ENCODE results near the gene NOL6.
A peak's percentile ranks its signal among the peaks of the same experiment; 100 is the strongest.
"Not testable (repeated sequence)": the region's sequence is repeated elsewhere in the genome, so short reads cannot be mapped to it uniquely, and the experiment has no call there.

The NOL6 gene

GRCh38 chr9:33473643-33474352, at the start of gene NOL6:
Gene NOL6, minus strand, starts transcription at chr9:33473924. Its CDS starts 82 bp downstream, at chr9:33473842.
- DNase-seq (ENCODE audit: low read depth in 2 of 2) = peak; percentile 97

DNA sequence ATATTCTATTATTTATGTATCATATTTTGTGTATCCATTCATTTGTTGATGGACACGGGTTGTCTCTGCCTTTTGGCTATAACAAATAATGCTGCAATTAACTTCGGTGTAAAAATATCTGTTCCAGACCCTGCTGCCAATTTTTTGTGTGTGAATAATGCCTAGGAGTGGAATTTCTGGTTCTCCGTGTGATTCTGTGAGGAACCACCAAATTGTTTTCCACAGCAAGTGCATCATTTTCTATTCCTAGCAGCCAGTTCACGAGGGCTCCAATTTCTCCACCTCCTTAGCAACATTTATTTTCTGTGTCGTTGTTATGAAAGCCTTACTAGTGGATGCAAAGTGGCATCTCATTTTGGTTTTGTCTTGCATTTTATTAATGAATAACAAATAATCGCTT, 48.1 kb upstream of the NOL6 start:
- not testable (repeated sequence) for DNase-seq (ENCODE audit: low read depth in 2 of 2)

DNA sequence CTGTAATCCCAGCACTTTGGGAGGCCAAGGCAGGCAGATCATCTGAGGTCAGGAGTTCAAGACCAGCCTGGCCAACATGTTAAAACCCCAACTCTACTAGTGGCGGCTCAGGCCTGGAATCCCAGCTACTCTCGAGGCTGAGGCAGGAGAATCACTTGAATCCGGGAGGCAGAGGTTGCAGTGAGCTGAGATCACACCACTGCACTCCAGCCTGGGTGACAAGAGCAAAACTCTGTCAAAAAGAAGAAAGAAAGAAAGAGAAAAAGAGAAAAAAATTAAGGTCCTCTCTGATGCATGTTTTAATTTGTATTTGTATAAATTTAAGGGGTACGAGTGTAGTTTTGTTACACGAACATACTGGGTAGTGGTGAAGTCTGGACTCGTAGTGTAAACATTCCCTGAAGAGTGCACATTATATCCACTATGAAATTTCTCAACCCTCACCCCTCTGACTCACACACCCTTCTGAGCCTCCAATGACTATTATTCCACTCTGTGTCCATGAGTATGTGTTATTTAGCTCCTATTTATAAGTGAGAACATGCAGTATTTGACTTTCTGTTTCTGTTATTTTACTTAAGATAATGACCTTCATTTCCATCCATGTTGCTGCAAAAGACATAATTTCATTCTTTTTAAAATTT, 44.3 kb upstream of the NOL6 start:
- not testable (repeated sequence) for DNase-seq (ENCODE audit: low read depth in 2 of 2)

- DNase-seq (ENCODE audit: low read depth in 2 of 2) = no peak
Observed at GRCh38 chr9:33517373-33517772, 43.6 kb upstream of the NOL6 start.

DNA sequence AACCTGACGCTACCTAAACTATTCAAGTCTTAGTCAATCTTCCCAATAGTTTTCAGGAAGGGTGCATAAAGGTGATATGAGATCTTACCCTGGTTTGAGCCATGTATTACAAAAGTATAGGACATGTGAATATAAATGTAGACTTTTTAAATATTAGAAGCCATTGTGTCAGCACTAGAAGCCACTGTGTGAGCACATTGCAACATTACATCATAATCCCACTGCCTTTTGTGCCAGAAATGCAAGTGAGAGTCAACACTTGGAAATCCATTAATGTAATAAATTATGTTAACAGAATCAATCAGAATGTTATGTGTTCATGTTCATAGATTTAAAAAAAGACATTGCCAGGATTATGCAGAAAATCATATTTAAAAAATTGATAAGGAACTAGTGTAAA, 42.7 kb upstream of the NOL6 start:
- not testable (repeated sequence) for DNase-seq (ENCODE audit: low read depth in 2 of 2)

DNA sequence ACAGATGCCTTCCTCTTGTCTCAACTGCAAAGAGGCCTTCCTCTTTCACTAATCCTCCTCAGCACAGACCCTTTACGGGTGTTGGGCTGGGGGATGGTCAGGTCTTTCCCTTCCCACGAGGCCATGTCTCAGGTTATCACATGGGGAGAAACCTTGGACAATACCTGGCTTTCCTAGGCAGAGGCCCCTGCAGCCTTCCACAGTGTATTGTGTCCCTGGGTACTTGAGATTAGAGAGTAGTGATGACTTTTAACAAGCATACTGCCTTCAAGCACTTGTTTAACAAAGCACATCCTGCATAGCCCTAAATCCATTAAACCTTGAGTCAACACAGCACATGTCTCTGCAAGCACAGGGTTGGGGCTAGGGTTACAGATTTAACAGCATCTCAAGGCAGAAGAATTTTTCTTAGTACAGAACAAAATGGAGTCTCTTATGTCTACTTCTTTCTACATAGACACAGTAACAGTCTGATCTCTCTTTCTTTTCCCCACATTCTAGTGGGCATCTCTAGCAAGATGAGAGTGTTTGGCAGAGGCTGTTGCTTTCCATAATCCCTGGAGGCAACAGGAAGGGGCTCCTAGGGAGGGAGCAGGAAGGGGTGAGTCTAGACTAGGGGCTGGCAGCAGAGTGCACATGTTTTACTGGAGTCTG, 41.7 kb upstream of the NOL6 start:
- DNase-seq (ENCODE audit: low read depth in 2 of 2) = not testable (repeated sequence)

DNA sequence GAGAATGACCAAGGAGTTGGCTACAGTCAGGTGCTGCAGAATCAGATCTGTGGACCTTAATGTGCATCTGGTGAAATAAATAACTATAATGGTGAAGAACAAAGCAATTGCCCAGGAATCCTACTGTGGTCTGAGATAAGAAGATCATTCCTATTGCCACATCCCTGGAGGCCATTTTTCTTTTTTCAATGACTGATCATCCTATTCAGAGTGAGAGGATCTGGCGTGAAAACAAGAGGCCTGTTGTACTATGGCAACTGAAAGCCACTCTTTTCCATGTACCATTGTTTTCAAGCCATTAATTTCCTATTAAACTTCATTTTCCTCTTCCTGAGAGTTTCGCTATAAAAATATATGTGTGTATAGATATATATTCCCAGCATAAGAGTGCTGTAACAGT, 38.8 kb upstream of the NOL6 start:
- not testable (repeated sequence) for DNase-seq (ENCODE audit: low read depth in 2 of 2)

DNA sequence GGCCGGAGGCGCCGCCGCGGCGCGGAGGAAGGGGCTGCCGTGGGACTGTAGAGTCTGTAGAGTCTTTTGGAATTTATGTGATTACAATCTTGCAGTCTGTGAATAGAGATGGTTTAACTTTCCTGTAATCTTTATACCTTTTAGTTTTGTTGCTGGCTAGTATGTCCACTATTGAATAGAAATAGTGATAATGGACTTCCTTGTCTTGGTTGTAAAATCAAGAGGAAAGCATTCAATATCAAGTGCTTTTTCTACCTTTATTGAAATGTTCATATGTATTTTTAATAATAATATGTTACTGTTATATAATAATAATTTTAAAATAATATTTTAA, 37.4 kb upstream of the NOL6 start:
- not testable (repeated sequence) for DNase-seq (ENCODE audit: low read depth in 2 of 2)

GRCh38 chr9:33510262-33511183, 36.8 kb upstream of the NOL6 start:
- peak in 1 of 2 experiments; percentile 15 for DNase-seq (ENCODE audit: low read depth in 2 of 2)

- DNase-seq (ENCODE audit: low read depth in 2 of 2) = peak; percentile 78 to 84
Observed at GRCh38 chr9:33506626-33507370, 33.1 kb upstream of the NOL6 start.

DNA sequence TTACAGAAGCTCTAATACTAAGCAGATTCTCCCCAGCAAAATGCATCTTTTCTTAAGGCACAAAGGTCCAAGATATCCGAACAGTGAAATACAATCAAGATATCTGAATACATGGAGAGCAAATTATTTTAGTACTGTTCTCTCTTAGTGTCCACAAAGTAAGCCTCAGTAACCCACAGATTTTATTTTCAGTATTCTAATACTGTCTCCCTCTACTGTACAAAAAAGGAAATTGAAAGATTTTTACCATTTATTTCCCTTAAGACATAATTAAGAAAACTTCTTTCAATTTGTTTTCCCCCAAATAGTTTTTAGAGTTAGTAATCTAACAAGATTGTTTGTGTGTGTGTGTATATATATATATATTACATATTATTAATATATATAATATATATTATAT, 24.7 kb upstream of the NOL6 start:
- DNase-seq (ENCODE audit: low read depth in 2 of 2) = no peak

- DNase-seq (ENCODE audit: low read depth in 2 of 2) = not testable (repeated sequence)
Observed at GRCh38 chr9:33493819-33494218, 20.1 kb upstream of the NOL6 start.

- DNase-seq (ENCODE audit: low read depth in 2 of 2) = peak; percentile 65 to 73
Observed at GRCh38 chr9:33489066-33489465, 15.3 kb upstream of the NOL6 start.

GRCh38 chr9:33485312-33485711, 11.6 kb upstream of the NOL6 start:
- DNase-seq (ENCODE audit: low read depth in 2 of 2) = not testable (repeated sequence)

GRCh38 chr9:33480976-33481375, 7.3 kb upstream of the NOL6 start:
- DNase-seq (ENCODE audit: low read depth in 2 of 2) = no peak

GRCh38 chr9:33480106-33480505, 6.4 kb upstream of the NOL6 start:
- no peak for DNase-seq (ENCODE audit: low read depth in 2 of 2)

DNA sequence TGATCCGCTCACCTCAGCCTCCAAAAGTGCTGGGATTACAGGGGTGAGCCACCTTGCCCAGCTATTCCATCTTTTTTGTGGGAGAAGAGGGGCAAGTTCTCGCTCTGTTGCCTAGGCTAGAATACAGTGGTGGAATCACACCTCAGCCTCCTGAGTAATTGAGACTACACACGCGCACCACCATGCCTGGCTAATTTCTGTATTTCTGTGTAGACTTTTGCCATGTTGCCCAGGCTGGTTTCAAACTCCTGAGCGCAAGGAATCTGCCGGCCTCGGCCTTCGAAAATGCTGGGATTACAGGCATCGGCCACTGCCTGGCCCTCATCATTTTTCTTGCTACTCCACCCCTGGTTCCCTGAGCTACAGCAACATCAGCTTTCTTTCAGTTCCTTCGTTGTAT, 2.8 kb upstream of the NOL6 start:
- no peak for DNase-seq (ENCODE audit: low read depth in 2 of 2)

DNA sequence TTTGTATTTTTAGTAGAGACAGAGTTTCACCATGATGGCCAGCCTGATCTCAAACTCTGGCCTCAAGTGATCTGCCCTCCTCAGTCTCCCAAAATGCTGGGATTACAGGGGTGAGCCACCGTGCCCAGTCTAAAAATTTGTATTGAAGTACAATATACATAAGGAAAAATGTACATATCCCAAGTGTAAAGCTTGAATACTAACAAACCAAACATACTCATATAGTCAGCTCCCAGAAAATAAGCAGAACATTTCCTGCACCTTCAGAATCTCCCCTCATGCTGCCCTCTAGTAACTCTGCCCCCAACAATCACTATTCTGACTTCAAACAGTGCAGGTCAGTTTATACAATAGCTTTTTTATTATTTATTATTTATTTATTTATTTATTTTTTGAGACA, 1.6 kb upstream of the NOL6 start:
- DNase-seq (ENCODE audit: low read depth in 2 of 2) = no peak

DNA sequence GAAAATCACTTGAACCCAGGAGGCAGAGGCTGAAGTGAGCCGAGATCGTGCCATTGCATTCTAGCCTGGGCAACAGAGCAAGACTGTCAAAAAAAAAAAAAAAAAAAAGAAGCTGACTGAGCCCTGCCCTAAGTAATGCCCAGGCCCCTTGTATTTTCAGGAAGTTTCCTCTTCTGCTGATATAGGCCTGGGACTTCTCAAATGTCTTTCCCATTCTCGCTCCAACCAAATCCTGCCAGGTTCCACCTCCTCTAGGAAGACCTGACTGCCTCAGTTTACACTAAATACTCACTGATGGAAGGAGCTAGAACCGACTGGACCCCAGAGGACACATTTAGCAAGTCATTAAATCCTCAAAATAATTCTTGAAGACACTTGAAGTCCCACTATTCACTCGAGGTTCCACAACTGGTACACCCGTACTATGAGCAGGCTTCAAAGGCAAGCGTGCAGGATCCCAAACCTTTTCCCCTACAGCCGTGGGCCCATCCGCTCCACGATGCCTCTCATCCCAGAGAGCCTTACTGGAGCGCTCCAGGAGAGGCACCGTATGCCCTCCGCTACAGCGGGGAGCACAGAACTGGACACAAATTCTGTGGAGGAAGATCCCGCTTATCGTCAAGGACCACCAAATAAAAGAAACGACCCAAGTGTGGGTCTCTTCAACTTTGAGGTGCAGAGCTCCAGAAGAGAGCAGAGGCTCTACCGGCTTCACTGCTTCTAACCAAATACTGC, 676 bp downstream of the NOL6 start:
- no peak for DNase-seq (ENCODE audit: low read depth in 2 of 2)

DNA sequence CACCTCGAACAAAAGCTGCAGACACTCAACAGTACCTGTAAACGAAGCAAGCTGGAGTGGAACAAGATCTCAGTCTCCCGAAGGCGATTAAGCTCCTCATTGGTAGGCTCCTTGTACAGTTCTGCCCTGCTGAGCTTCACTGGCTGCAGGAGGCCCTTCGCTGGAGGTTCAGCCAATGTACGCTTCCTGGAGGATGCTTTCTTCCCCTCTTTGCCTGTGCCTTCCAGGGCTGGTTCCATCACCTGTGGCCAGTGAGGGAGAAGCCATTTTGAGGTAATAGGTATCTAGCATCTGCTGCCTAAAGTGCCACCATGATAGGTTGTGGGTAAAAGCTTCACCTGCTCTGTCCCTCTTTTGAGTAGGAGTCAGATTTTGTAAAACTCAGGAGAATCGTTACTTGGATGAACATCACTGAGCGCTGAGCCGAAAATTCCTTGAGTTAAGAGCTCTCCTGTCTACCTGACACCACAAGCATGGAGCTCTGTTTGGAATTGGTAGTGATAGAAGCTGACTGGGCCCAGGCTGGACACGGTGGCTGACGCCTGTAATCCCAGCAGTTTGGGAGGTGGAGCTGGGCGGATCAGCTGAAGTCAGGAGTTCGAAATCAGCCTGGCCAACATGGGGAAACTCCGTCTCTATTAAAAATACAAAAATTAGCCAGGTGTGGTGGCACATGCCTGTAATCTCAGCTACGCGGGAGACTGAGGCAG, 1.4 kb downstream of the NOL6 start:
- no peak for DNase-seq (ENCODE audit: low read depth in 2 of 2)
